ENCODE measurements around the gene VPS36.
"Not testable (repeated sequence)": the region's sequence is repeated elsewhere in the genome, so short reads cannot be mapped to it uniquely, and the experiment has no call there.

VPS36 gene

GRCh38 chr13:52374873-52375411 lies 75.5 kb downstream of the VPS36 start:
- no peak for DNase-seq

GRCh38 chr13:52374389-52374788 lies 76.0 kb downstream of the VPS36 start:
- DNase-seq = no peak

GRCh38 chr13:52373277-52373676 lies 77.2 kb downstream of the VPS36 start:
- not testable (repeated sequence) for DNase-seq

GRCh38 chr13:52371736-52372247 lies 78.6 kb downstream of the VPS36 start:
- DNase-seq = no peak

- DNase-seq = no peak
Observed at GRCh38 chr13:52366291-52366690, 84.1 kb downstream of the VPS36 start.
